GM12878 (cell line): Measurements from ENCODE around the gene WFDC12.

Experiments
- CREB1 ChIP-seq: IDR thresholded peaks from 2 replicates; pipeline ENCODE4 v1.6.1; 2012; ENCODE audit warnings: low read depth, mild to moderate bottlenecking, inconsistent platforms
- FOXK2 ChIP-seq: fragments of 450-650 bp; IDR thresholded peaks from 2 replicates; pipeline ENCODE4 v1.6.1; 2017; ENCODE audit warnings: mild to moderate bottlenecking, moderate library complexity
- GABPA ChIP-seq: IDR thresholded peaks from 2 replicates; pipeline ENCODE4 v1.6.1; 2014; ENCODE audit warnings: antibody characterized with exemption, low read depth, mild to moderate bottlenecking, inconsistent platforms
- NBN ChIP-seq: fragments of 450-650 bp; IDR thresholded peaks from 2 replicates; pipeline ENCODE4 v1.6.1; 2016
- PAX5 ChIP-seq: IDR thresholded peaks from 2 replicates; pipeline ENCODE4 v1.6.1; 2011; ENCODE audit warnings: low read depth, low read length, borderline replicate concordance
- POLR2A ChIP-seq: IDR thresholded peaks from 2 replicates; pipeline ENCODE4 v1.6.1; 2011; ENCODE audit warnings: low read depth, mild to moderate bottlenecking, low read length
- POLR2AphosphoS5 ChIP-seq: IDR thresholded peaks from 2 replicates; pipeline ENCODE4 v1.6.1; 2011; ENCODE audit warnings: mild to moderate bottlenecking, low read length, inconsistent platforms
- RELA ChIP-seq: fragments of 450-650 bp; IDR thresholded peaks from 2 replicates; pipeline ENCODE4 v1.8.0; 2014; ENCODE audit warnings: borderline replicate concordance; ENCODE audit not compliant: partially characterized antibody
- SIN3A ChIP-seq: IDR thresholded peaks from 2 replicates; pipeline ENCODE4 v1.6.1; 2012; ENCODE audit warnings: low read depth, low read length, improper control_type of control experiment
- SIX5 ChIP-seq: IDR thresholded peaks from 2 replicates; pipeline ENCODE4 v1.6.1; 2011; ENCODE audit warnings: mild to moderate bottlenecking, low read depth, low read length, moderate library complexity; ENCODE audit not compliant: severe bottlenecking
- TAF1 ChIP-seq: IDR thresholded peaks from 2 replicates; pipeline ENCODE4 v1.6.1; 2011; ENCODE audit warnings: mild to moderate bottlenecking, low read depth, low read length, borderline replicate concordance
- TF ChIP-seq, protein P1 (sequence below), 3 experiments: IDR thresholded peaks in 2 of 3; conservative IDR thresholded peaks in 1 of 3; 2 replicates each; pipeline ENCODE4 v1.5.1; 2011; ENCODE audit warnings: low read depth in 3 of 3, low read length in 3 of 3, mild to moderate bottlenecking in 3 of 3, control low read depth in 2 of 3, moderate library complexity in 2 of 3, inconsistent platforms in 1 of 3, mixed read lengths in 1 of 3; ENCODE audit not compliant: control insufficient read depth in 2 of 3, insufficient read depth in 1 of 3; ENCODE audit errors: extremely low read depth in 1 of 3
- TF ChIP-seq, protein P2 (sequence below): fragments of 450-650 bp; IDR thresholded peaks from 2 replicates; pipeline ENCODE4 v1.6.1; 2017; ENCODE audit warnings: antibody characterized with exemption, mild to moderate bottlenecking, moderate library complexity
- TF ChIP-seq, protein P3 (sequence below): IDR thresholded peaks from 2 replicates; pipeline ENCODE4 v1.6.1; 2011; ENCODE audit warnings: mild to moderate bottlenecking, low read depth, low read length, moderate library complexity; ENCODE audit not compliant: insufficient replicate concordance

DNA sequence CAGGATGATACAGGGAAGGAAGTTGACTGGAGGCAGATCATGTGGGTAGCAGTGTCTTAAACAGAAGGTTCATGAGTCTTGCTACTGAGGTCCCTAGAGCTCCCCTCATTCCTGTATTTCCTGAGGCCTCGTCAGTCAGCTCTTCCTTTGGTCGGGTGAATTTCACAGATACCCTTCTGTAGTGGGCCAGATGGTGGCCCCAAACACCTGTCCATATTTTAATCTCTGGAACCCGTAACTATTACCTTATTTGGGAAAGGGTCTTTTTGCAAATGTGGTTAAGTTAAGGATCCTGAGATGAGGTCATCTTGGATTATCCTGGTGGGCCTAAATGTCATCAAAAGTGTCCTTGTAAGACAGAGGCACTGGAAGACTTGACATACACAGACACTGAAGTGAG lies 32.9 kb downstream of the WFDC12 start:
- TF ChIP-seq TAF1 (no peak), SIN3A (no peak), SIX5 (no peak), FOXK2 (no peak), POLR2AphosphoS5 (no peak), NBN (no peak), CREB1 (no peak), GABPA (no peak), POLR2A (no peak), RELA (no peak), PAX5 (no peak)
- TF ChIP-seq, protein P1, sequence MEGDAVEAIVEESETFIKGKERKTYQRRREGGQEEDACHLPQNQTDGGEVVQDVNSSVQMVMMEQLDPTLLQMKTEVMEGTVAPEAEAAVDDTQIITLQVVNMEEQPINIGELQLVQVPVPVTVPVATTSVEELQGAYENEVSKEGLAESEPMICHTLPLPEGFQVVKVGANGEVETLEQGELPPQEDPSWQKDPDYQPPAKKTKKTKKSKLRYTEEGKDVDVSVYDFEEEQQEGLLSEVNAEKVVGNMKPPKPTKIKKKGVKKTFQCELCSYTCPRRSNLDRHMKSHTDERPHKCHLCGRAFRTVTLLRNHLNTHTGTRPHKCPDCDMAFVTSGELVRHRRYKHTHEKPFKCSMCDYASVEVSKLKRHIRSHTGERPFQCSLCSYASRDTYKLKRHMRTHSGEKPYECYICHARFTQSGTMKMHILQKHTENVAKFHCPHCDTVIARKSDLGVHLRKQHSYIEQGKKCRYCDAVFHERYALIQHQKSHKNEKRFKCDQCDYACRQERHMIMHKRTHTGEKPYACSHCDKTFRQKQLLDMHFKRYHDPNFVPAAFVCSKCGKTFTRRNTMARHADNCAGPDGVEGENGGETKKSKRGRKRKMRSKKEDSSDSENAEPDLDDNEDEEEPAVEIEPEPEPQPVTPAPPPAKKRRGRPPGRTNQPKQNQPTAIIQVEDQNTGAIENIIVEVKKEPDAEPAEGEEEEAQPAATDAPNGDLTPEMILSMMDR (IDR thresholded peaks at IDR 0.05 in 2 of 3, conservative IDR thresholded peaks at IDR 0.05 in 1 of 3; ENCODE audit: control insufficient read depth in 2 of 3, extremely low read depth in 1 of 3, insufficient read depth in 1 of 3, low read depth in 3 of 3, low read length in 3 of 3): no peak
- TF ChIP-seq, protein P2, sequence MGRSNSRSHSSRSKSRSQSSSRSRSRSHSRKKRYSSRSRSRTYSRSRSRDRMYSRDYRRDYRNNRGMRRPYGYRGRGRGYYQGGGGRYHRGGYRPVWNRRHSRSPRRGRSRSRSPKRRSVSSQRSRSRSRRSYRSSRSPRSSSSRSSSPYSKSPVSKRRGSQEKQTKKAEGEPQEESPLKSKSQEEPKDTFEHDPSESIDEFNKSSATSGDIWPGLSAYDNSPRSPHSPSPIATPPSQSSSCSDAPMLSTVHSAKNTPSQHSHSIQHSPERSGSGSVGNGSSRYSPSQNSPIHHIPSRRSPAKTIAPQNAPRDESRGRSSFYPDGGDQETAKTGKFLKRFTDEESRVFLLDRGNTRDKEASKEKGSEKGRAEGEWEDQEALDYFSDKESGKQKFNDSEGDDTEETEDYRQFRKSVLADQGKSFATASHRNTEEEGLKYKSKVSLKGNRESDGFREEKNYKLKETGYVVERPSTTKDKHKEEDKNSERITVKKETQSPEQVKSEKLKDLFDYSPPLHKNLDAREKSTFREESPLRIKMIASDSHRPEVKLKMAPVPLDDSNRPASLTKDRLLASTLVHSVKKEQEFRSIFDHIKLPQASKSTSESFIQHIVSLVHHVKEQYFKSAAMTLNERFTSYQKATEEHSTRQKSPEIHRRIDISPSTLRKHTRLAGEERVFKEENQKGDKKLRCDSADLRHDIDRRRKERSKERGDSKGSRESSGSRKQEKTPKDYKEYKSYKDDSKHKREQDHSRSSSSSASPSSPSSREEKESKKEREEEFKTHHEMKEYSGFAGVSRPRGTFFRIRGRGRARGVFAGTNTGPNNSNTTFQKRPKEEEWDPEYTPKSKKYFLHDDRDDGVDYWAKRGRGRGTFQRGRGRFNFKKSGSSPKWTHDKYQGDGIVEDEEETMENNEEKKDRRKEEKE: no peak
- TF ChIP-seq, protein P3, sequence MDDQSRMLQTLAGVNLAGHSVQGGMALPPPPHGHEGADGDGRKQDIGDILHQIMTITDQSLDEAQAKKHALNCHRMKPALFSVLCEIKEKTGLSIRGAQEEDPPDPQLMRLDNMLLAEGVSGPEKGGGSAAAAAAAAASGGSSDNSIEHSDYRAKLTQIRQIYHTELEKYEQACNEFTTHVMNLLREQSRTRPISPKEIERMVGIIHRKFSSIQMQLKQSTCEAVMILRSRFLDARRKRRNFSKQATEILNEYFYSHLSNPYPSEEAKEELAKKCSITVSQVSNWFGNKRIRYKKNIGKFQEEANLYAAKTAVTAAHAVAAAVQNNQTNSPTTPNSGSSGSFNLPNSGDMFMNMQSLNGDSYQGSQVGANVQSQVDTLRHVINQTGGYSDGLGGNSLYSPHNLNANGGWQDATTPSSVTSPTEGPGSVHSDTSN: no peak
